ENCODE measurements around the gene CCDC192. TPM values are rescaled to one million over a fixed set of nuclear protein-coding genes. Genes with fewer than 3 reads are reported as not detected.

CCDC192 gene
- total RNA-seq, 1 donor from 2014 or later, result not detected

GRCh38 chr5:127969651-127970050 lies 266.5 kb downstream of the CCDC192 start:
- no peak overlapping the region for H3K27ac Mint-ChIP-seq (ENCODE audit: unreplicated experiment)
- peaks cover 5% of the 10 kb centered on the region for H3K36me3 Mint-ChIP-seq (ENCODE audit: low read depth, unreplicated experiment)
- Histone ChIP-seq H3K27ac (ENCODE audit: low read depth, low read length) (no peak overlapping the region), H3K4me1 (ENCODE audit: insufficient read depth, low read length) (no peaks in the 10 kb centered on the region), H2AFZ (ENCODE audit: low read depth, low read length) (no peak overlapping the region), H3K36me3 (ENCODE audit: insufficient read depth, low read length) (no peaks in the 10 kb centered on the region), H3K9ac (ENCODE audit: low read length) (no peak overlapping the region), H3K79me2 (ENCODE audit: insufficient read depth, low read length) (no peaks in the 10 kb centered on the region), H3K27me3 (ENCODE audit: insufficient read depth, low read length) (no peaks in the 10 kb centered on the region), H3K4me2 (ENCODE audit: low read length) (no peak overlapping the region), H3K4me3 (ENCODE audit: insufficient read depth, low read depth, low read length) (no peak overlapping the region), H3K9me3 (ENCODE audit: insufficient read depth, low read depth, low read length) (no peaks in the 10 kb centered on the region), H4K20me1 (ENCODE audit: insufficient read depth, low read length) (no peaks in the 10 kb centered on the region)
- H3K4me3 Mint-ChIP-seq (ENCODE audit: unreplicated experiment), result no peak overlapping the region
- TF ChIP-seq EZH2 (IDR thresholded peaks at IDR 0.05; ENCODE audit: insufficient read depth, low read length), result no peak
- TF ChIP-seq, protein P1, sequence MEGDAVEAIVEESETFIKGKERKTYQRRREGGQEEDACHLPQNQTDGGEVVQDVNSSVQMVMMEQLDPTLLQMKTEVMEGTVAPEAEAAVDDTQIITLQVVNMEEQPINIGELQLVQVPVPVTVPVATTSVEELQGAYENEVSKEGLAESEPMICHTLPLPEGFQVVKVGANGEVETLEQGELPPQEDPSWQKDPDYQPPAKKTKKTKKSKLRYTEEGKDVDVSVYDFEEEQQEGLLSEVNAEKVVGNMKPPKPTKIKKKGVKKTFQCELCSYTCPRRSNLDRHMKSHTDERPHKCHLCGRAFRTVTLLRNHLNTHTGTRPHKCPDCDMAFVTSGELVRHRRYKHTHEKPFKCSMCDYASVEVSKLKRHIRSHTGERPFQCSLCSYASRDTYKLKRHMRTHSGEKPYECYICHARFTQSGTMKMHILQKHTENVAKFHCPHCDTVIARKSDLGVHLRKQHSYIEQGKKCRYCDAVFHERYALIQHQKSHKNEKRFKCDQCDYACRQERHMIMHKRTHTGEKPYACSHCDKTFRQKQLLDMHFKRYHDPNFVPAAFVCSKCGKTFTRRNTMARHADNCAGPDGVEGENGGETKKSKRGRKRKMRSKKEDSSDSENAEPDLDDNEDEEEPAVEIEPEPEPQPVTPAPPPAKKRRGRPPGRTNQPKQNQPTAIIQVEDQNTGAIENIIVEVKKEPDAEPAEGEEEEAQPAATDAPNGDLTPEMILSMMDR (IDR thresholded peaks at IDR 0.05; ENCODE audit: insufficient read depth, low read depth, low read length), result no peak
- no peak for FAIRE-seq
- H3K4me1 Mint-ChIP-seq (ENCODE audit: low read depth, unreplicated experiment), result peaks cover 1% of the 10 kb centered on the region
- H3K27me3 Mint-ChIP-seq (ENCODE audit: low read depth, unreplicated experiment), result no peaks in the 10 kb centered on the region
- no peaks in the 10 kb centered on the region for H3K9me3 Mint-ChIP-seq (ENCODE audit: unreplicated experiment)
- DNase-seq (ENCODE audit: low read depth), result no peak

- Mint-ChIP-seq H3K36me3 (ENCODE audit: low read depth, unreplicated experiment) (peaks cover 3% of the 10 kb centered on the region), H3K27ac (ENCODE audit: unreplicated experiment) (no peak overlapping the region), H3K4me3 (ENCODE audit: unreplicated experiment) (no peak overlapping the region), H3K27me3 (ENCODE audit: low read depth, unreplicated experiment) (no peaks in the 10 kb centered on the region), H3K4me1 (ENCODE audit: low read depth, unreplicated experiment) (peaks cover 1% of the 10 kb centered on the region), H3K9me3 (ENCODE audit: unreplicated experiment) (no peaks in the 10 kb centered on the region)
- no peak for DNase-seq (ENCODE audit: low read depth)
- H3K27me3 ChIP-seq (ENCODE audit: insufficient read depth, low read length), result no peaks in the 10 kb centered on the region
- H3K4me3 ChIP-seq (ENCODE audit: insufficient read depth, low read depth, low read length), result no peak overlapping the region
- H4K20me1 ChIP-seq (ENCODE audit: insufficient read depth, low read length), result no peaks in the 10 kb centered on the region
- H3K9ac ChIP-seq (ENCODE audit: low read length), result no peak overlapping the region
- no peaks in the 10 kb centered on the region for H3K36me3 ChIP-seq (ENCODE audit: insufficient read depth, low read length)
- FAIRE-seq, result no peak
- H3K27ac ChIP-seq (ENCODE audit: low read depth, low read length), result no peak overlapping the region
- no peak for TF ChIP-seq EZH2 (IDR thresholded peaks at IDR 0.05; ENCODE audit: insufficient read depth, low read length)
- TF ChIP-seq, protein P1 (IDR thresholded peaks at IDR 0.05; ENCODE audit: insufficient read depth, low read depth, low read length), result no peak
- no peaks in the 10 kb centered on the region for H3K9me3 ChIP-seq (ENCODE audit: insufficient read depth, low read depth, low read length)
- H2AFZ ChIP-seq (ENCODE audit: low read depth, low read length), result no peak overlapping the region
- no peaks in the 10 kb centered on the region for H3K79me2 ChIP-seq (ENCODE audit: insufficient read depth, low read length)
- H3K4me1 ChIP-seq (ENCODE audit: insufficient read depth, low read length), result no peaks in the 10 kb centered on the region
- no peak overlapping the region for H3K4me2 ChIP-seq (ENCODE audit: low read length)
Measured at GRCh38 chr5:127970081-127970480, 266.9 kb downstream of the CCDC192 start.

DNA sequence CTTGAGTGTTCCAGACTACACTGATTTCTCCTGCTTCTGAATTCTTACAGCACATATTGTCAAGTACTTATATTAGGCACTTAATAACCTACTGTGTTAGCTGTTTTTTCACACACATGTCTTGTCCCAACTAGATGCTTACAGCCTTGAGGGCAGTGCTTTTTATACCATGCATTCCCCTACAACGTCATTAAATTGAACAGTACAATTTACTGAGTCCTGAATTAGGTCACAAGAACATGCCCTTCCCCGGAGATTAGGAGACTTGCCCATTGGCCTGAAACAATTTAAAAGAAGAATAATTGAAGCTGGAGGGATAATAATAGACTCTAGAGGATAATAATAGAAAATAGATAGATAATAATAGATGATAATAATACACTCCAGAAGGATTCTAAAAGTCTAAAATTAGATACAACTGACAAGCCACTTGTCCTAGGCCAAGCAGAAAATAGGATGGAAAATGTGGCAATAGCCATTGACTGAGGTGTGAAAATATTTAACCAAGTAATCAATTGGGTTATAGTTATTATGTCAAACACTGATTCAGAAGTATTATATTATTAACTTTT lies 267.7 kb downstream of the CCDC192 start:
- Mint-ChIP-seq H3K9me3 (ENCODE audit: unreplicated experiment) (no peaks in the 10 kb centered on the region), H3K36me3 (ENCODE audit: low read depth, unreplicated experiment) (peaks cover under 1% of the 10 kb centered on the region), H3K27me3 (ENCODE audit: low read depth, unreplicated experiment) (no peaks in the 10 kb centered on the region), H3K4me1 (ENCODE audit: low read depth, unreplicated experiment) (peaks cover 1% of the 10 kb centered on the region), H3K4me3 (ENCODE audit: unreplicated experiment) (no peak overlapping the region), H3K27ac (ENCODE audit: unreplicated experiment) (no peak overlapping the region)
- Histone ChIP-seq H3K36me3 (ENCODE audit: insufficient read depth, low read length) (no peaks in the 10 kb centered on the region), H3K27ac (ENCODE audit: low read depth, low read length) (no peak overlapping the region), H3K4me3 (ENCODE audit: insufficient read depth, low read depth, low read length) (no peak overlapping the region), H4K20me1 (ENCODE audit: insufficient read depth, low read length) (no peaks in the 10 kb centered on the region), H3K27me3 (ENCODE audit: insufficient read depth, low read length) (no peaks in the 10 kb centered on the region), H3K4me2 (ENCODE audit: low read length) (no peak overlapping the region), H3K9me3 (ENCODE audit: insufficient read depth, low read depth, low read length) (no peaks in the 10 kb centered on the region), H2AFZ (ENCODE audit: low read depth, low read length) (no peak overlapping the region), H3K4me1 (ENCODE audit: insufficient read depth, low read length) (no peaks in the 10 kb centered on the region), H3K79me2 (ENCODE audit: insufficient read depth, low read length) (no peaks in the 10 kb centered on the region), H3K9ac (ENCODE audit: low read length) (no peak overlapping the region)
- FAIRE-seq (no peak), DNase-seq (ENCODE audit: low read depth) (no peak)
- TF ChIP-seq, protein P1 (IDR thresholded peaks at IDR 0.05; ENCODE audit: insufficient read depth, low read depth, low read length), result no peak
- no peak for TF ChIP-seq EZH2 (IDR thresholded peaks at IDR 0.05; ENCODE audit: insufficient read depth, low read length)

Measured in astrocyte (in vitro differentiated cells and primary cell).